ENCODE data around the gene RBM47.
"Not testable (repeated sequence)": the region's sequence is repeated elsewhere in the genome, so short reads cannot be mapped to it uniquely, and the experiment has no call there.

Gene RBM47

GRCh38 chr4:40439519-40439918, 190.1 kb downstream of the RBM47 start:
- DNase-seq (ENCODE audit: low spot score), result no peak

GRCh38 chr4:40438384-40439026, 191.2 kb downstream of the RBM47 start:
- DNase-seq (ENCODE audit: low spot score), result no peak

- DNase-seq (ENCODE audit: low spot score), result no peak
Observed at GRCh38 chr4:40437741-40438383, 191.8 kb downstream of the RBM47 start.

GRCh38 chr4:40435306-40435705, 194.4 kb downstream of the RBM47 start:
- not testable (repeated sequence) for DNase-seq (ENCODE audit: low spot score)

GRCh38 chr4:40434126-40434687, 195.5 kb downstream of the RBM47 start:
- DNase-seq (ENCODE audit: low spot score), result no peak

GRCh38 chr4:40432504-40432903, 197.2 kb downstream of the RBM47 start:
- DNase-seq (ENCODE audit: low spot score), result no peak

- DNase-seq (ENCODE audit: low spot score), result not testable (repeated sequence)
Observed at GRCh38 chr4:40427871-40428270, 201.8 kb downstream of the RBM47 start.

- peak; percentile 21 for DNase-seq (ENCODE audit: low spot score)
Observed at GRCh38 chr4:40427128-40427527, 202.5 kb downstream of the RBM47 start.

GRCh38 chr4:40425799-40426574, 203.7 kb downstream of the RBM47 start:
- DNase-seq (ENCODE audit: low spot score), result no peak

- no peak for DNase-seq (ENCODE audit: low spot score)
Observed at GRCh38 chr4:40423735-40424134, 205.9 kb downstream of the RBM47 start.

- DNase-seq (ENCODE audit: low spot score), result no peak
Observed at GRCh38 chr4:40421839-40422708, 207.6 kb downstream of the RBM47 start.

- no peak for DNase-seq (ENCODE audit: low spot score)
Observed at GRCh38 chr4:40419231-40419912, 210.3 kb downstream of the RBM47 start.

- DNase-seq (ENCODE audit: low spot score), result no peak
Observed at GRCh38 chr4:40418430-40419230, 211.0 kb downstream of the RBM47 start.

GRCh38 chr4:40417941-40418340, 211.7 kb downstream of the RBM47 start:
- no peak for DNase-seq (ENCODE audit: low spot score)

- DNase-seq (ENCODE audit: low spot score), result no peak
Observed at GRCh38 chr4:40414673-40415072, 215.0 kb downstream of the RBM47 start.

- DNase-seq (ENCODE audit: low spot score), result no peak
Observed at GRCh38 chr4:40412866-40413795, 216.5 kb downstream of the RBM47 start.

GRCh38 chr4:40412388-40412787, 217.3 kb downstream of the RBM47 start:
- no peak for DNase-seq (ENCODE audit: low spot score)

GRCh38 chr4:40409835-40410234, 219.8 kb downstream of the RBM47 start:
- DNase-seq (ENCODE audit: low spot score), result no peak

- DNase-seq (ENCODE audit: low spot score), result not testable (repeated sequence)
Observed at GRCh38 chr4:40407468-40407867, 222.2 kb downstream of the RBM47 start.

Data from putamen (tissue), 1 donor.